LHCN-M2 (cell line): Measurements from ENCODE around the gene MYH15. TPM values are rescaled to one million over a fixed set of nuclear protein-coding genes. Genes with fewer than 3 reads are reported as not detected.

Experiments
- DNase-seq: peaks from one replicate; pipeline ENCODE4 v3.0.0-alpha.2; 2012; ENCODE audit warnings: low read depth
- total RNA-seq: library from RNA; depleted of rRNA; stranded (reverse); fragments of >200 nt; gene quantifications from 2 replicates; pipeline ENCODE4 v1.2.3, GENCODE V29; 2014; rRNA removed

MYH15 gene
- total RNA-seq, 1 experiment from 2014 or later, result 5.2 TPM

DNA sequence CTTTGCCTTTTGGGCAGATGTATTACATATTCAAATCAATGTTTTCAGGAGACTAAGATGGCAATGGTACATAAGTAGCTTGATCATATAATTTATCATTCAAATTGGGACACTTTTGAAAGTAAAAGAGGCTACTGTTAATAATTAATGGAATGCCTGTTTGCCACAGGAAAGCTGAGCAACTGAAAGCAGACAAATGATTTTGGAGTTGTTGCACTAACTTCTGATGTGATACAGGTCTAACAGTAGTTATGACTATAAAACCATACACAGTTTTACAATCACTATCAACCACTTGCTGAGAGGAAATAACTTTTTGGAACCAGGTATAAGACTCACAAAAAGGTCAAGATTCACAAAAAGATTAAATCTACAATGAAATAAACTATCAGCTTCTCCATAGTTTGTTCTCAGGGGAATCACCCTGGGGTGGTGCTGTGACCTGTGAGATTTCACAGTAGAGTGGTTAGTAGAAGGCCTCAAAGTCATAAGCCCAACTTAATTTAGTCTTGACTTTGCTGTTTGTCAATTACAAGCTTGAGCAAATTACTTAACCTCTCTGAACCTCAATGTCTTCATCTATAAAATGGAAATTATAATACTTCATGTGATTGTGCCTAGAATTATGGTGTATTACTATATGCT lies 171.4 kb downstream of the MYH15 start:
- no peak for DNase-seq

DNA sequence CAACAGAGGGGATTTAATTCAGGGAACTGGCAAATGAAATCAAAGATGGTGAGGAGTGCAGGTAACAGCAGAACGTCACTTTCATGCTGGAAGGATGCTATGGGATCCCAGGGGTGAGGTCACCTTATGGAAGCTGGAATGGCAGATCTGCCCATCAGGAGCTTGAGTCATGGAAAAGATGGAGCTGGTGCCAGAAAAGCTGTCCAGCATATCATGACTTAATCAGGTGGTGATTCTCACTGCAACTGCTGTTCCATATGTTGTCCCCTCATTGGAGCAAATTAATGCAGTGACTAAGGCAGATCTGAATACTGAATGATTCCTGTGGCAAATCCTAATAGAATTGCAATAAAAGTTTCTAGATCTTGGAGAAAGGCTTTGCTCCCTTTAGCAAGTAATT lies 175.7 kb downstream of the MYH15 start:
- no peak for DNase-seq

DNA sequence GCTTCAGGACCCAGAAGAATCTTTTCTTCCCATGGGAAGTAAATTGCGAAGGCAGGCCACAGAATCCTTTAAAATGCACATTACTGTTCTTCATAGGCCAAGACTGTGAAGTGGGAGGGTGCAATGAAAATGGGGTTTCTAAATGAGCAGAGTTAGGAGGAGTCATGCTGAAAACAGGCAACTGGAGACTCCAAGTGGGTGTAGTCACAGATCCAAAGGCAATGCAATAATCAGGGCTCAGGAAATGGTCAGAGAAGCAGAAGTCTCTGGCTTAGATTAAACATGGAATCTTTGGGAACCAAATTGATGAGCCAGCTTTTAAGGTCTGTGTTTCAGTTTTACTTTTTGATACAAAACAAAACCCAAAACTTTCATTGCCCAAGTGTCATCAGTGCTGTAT lies 176.4 kb downstream of the MYH15 start:
- DNase-seq, result no peak

DNA sequence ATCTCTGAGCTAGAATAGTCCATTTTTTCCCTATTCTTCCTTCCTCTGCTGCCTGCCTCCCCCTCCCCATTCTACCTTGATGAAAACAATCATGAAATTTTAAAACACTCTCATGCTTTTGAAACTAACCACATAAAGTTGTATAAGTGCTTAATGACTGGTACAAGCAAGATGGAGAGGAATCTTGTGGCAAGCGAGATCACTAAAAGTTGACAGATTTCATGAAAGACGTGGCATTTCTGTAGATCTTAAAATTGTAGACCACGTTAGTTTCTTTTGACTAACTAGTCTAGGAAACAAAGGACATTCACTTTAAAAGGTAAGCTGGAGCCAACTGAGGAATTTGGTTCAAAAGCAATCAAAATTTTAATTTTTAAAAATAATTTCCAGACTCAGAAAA lies 178.6 kb downstream of the MYH15 start:
- DNase-seq, result no peak

Other genes with a start within 250 kb of the MYH15 start
- gene HHLA2, start 214.0 kb downstream of the MYH15 start, total RNA-seq, result not detected in 2 replicates
- 59.3 and 64.6 TPM in 2 replicates for gene CIP2A, start 78.8 kb upstream of the MYH15 start, total RNA-seq
- gene DZIP3, start 79.1 kb upstream of the MYH15 start, total RNA-seq, result 20.0 and 24.7 TPM in 2 replicates
- gene RETNLB, start 246.8 kb upstream of the MYH15 start, total RNA-seq, result not detected in 2 replicates